ENCODE measurements around the gene EYA2.

DNA sequence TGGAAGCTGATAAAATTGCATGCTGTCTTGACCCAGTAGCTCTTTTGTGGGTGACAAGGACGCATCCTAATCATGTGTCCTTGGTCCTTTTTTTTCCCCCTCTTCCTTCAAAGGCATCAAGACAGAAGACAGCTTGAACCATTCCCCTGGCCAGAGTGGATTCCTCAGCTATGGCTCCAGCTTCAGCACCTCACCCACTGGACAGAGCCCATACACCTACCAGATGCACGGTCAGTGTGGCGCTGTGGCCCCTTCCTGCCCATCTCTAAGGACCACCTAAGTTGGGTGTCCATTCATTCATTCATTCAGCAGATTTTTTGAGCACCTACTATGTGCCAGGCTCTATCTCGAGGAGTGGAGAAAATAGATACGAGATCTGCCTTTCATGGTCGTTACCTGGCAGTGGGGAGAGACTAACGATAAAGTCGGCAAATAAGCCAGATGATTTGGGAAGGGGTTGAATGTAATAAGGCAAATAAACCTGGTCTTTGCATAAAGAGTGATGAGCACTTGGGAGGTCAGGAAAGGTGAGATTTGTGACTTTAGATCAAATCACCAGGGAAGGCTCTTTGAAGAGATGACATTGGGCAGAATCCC lies 121.5 kb downstream of the EYA2 start:
- TF ChIP-seq EZH2 (IDR thresholded peaks at IDR 0.05; ENCODE audit: insufficient read depth, poor library complexity, severe bottlenecking) (no peak), EZH2phosphoT487 (IDR thresholded peaks at IDR 0.05; ENCODE audit: insufficient read depth, low read depth) (no peak)

Measured in GM23248 (cell line).